Measurements from ENCODE around the gene TMEM176B.

The TMEM176B gene

GRCh38 chr7:150781961-150782360, 18.2 kb downstream of the TMEM176B start:
- H3F3A ChIP-seq (ENCODE audit: low read depth) = no peaks in the 10 kb centered on the region
- H3K36me3 ChIP-seq (ENCODE audit: insufficient read depth, low read length) = no peaks in the 10 kb centered on the region
- no peak overlapping the region for H3K4me3 ChIP-seq (ENCODE audit: low read length, poor library complexity, severe bottlenecking)
- no peaks in the 10 kb centered on the region for H3K27me3 ChIP-seq (ENCODE audit: insufficient read depth, low read length, poor library complexity, severe bottlenecking)
- H3K79me2 ChIP-seq (ENCODE audit: insufficient read depth, low read length) = no peaks in the 10 kb centered on the region
- no peaks in the 10 kb centered on the region for H3K9me2 ChIP-seq (replicated peaks; ENCODE audit: low read depth, low read length)
- H4K20me1 ChIP-seq (ENCODE audit: insufficient read depth, low read length, poor library complexity, severe bottlenecking) = no peaks in the 10 kb centered on the region
- H3K4me2 ChIP-seq (ENCODE audit: low read depth, low read length, poor library complexity, severe bottlenecking) = no peak overlapping the region
- no peak overlapping the region for H2AFZ ChIP-seq (ENCODE audit: low read length)
- H3K9ac ChIP-seq (ENCODE audit: low read depth, low read length, poor library complexity, severe bottlenecking) = no peak overlapping the region
- no peak for TF ChIP-seq CTCF (conservative IDR thresholded peaks at IDR 0.05; ENCODE audit: low read length)
- TF ChIP-seq EZH2phosphoT487 (IDR thresholded peaks at IDR 0.05; ENCODE audit: borderline replicate concordance) = no peak
- H3K9me3 ChIP-seq (ENCODE audit: insufficient read depth, low read depth, low read length) = no peaks in the 10 kb centered on the region
- peaks cover 9% of the 10 kb centered on the region for H3K4me1 ChIP-seq (ENCODE audit: insufficient read depth, low read length, poor library complexity, severe bottlenecking)

- no peaks in the 10 kb centered on the region for H3K9me2 ChIP-seq (replicated peaks; ENCODE audit: low read depth, low read length)
- no peak overlapping the region for H3K4me2 ChIP-seq (ENCODE audit: low read depth, low read length, poor library complexity, severe bottlenecking)
- H3K4me3 ChIP-seq (ENCODE audit: low read length, poor library complexity, severe bottlenecking) = no peak overlapping the region
- no peak for TF ChIP-seq EZH2phosphoT487 (IDR thresholded peaks at IDR 0.05; ENCODE audit: borderline replicate concordance)
- no peak for TF ChIP-seq CTCF (conservative IDR thresholded peaks at IDR 0.05; ENCODE audit: low read length)
- no peaks in the 10 kb centered on the region for H3K27me3 ChIP-seq (ENCODE audit: insufficient read depth, low read length, poor library complexity, severe bottlenecking)
- no peaks in the 10 kb centered on the region for H3K79me2 ChIP-seq (ENCODE audit: insufficient read depth, low read length)
- H3K36me3 ChIP-seq (ENCODE audit: insufficient read depth, low read length) = no peaks in the 10 kb centered on the region
- H3K4me1 ChIP-seq (ENCODE audit: insufficient read depth, low read length, poor library complexity, severe bottlenecking) = peaks cover 9% of the 10 kb centered on the region
- H2AFZ ChIP-seq (ENCODE audit: low read length) = no peak overlapping the region
- no peaks in the 10 kb centered on the region for H3K9me3 ChIP-seq (ENCODE audit: insufficient read depth, low read depth, low read length)
- H4K20me1 ChIP-seq (ENCODE audit: insufficient read depth, low read length, poor library complexity, severe bottlenecking) = no peaks in the 10 kb centered on the region
- no peaks in the 10 kb centered on the region for H3F3A ChIP-seq (ENCODE audit: low read depth)
- no peak overlapping the region for H3K9ac ChIP-seq (ENCODE audit: low read depth, low read length, poor library complexity, severe bottlenecking)
Observed at GRCh38 chr7:150781103-150781502, 19.1 kb downstream of the TMEM176B start.

GRCh38 chr7:150780292-150780691, 19.9 kb downstream of the TMEM176B start:
- Histone ChIP-seq H3K4me2 (ENCODE audit: low read depth, low read length, poor library complexity, severe bottlenecking) (no peak overlapping the region), H3K4me3 (ENCODE audit: low read length, poor library complexity, severe bottlenecking) (no peak overlapping the region), H3K36me3 (ENCODE audit: insufficient read depth, low read length) (no peaks in the 10 kb centered on the region), H4K20me1 (ENCODE audit: insufficient read depth, low read length, poor library complexity, severe bottlenecking) (no peaks in the 10 kb centered on the region), H2AFZ (ENCODE audit: low read length) (no peak overlapping the region), H3F3A (ENCODE audit: low read depth) (no peaks in the 10 kb centered on the region), H3K9me2 (replicated peaks; ENCODE audit: low read depth, low read length) (no peaks in the 10 kb centered on the region), H3K9me3 (ENCODE audit: insufficient read depth, low read depth, low read length) (no peaks in the 10 kb centered on the region), H3K9ac (ENCODE audit: low read depth, low read length, poor library complexity, severe bottlenecking) (no peak overlapping the region), H3K27me3 (ENCODE audit: insufficient read depth, low read length, poor library complexity, severe bottlenecking) (no peaks in the 10 kb centered on the region), H3K79me2 (ENCODE audit: insufficient read depth, low read length) (no peaks in the 10 kb centered on the region), H3K4me1 (ENCODE audit: insufficient read depth, low read length, poor library complexity, severe bottlenecking) (peaks cover 9% of the 10 kb centered on the region)
- TF ChIP-seq CTCF (conservative IDR thresholded peaks at IDR 0.05; ENCODE audit: low read length) (no peak), EZH2phosphoT487 (IDR thresholded peaks at IDR 0.05; ENCODE audit: borderline replicate concordance) (no peak)

Data from Loucy (cell line).